GM21360 (cell line): ENCODE data around the gene ASAP3.

Source experiments
- ATAC-seq: cut with Tn5 transposase; IDR thresholded peaks from one replicate; pipeline ENCODE4 v1.9.1; 2021; ENCODE audit warnings: mild to moderate bottlenecking, moderate library complexity; ENCODE audit not compliant: unreplicated experiment

ASAP3 gene

GRCh38 chr1:23478896-23479665 lies 4.9 kb downstream of the ASAP3 start:
- no peak for ATAC-seq

- ATAC-seq: no peak
These were observed 6.4 kb downstream of the ASAP3 start for GRCh38 chr1:23477359-23478144.

- ATAC-seq: no peak
These were observed 8.3 kb downstream of the ASAP3 start for GRCh38 chr1:23475641-23476040.

GRCh38 chr1:23475134-23475628 lies 8.8 kb downstream of the ASAP3 start:
- ATAC-seq: no peak

- no peak for ATAC-seq
These were observed 10.8 kb downstream of the ASAP3 start for GRCh38 chr1:23473037-23473800.

- no peak for ATAC-seq
These were observed 11.5 kb downstream of the ASAP3 start for GRCh38 chr1:23472351-23473036.

- no peak for ATAC-seq
These were observed 12.4 kb downstream of the ASAP3 start for GRCh38 chr1:23471473-23472075.

- no peak for ATAC-seq
These were observed 13.5 kb downstream of the ASAP3 start for GRCh38 chr1:23470282-23471070.

GRCh38 chr1:23469372-23469982 lies 14.5 kb downstream of the ASAP3 start:
- ATAC-seq: no peak

- no peak for ATAC-seq
These were observed 17.5 kb downstream of the ASAP3 start for GRCh38 chr1:23466423-23466989.

- no peak for ATAC-seq
These were observed 20.7 kb downstream of the ASAP3 start for GRCh38 chr1:23463286-23463685.

- no peak for ATAC-seq
These were observed 21.2 kb downstream of the ASAP3 start for GRCh38 chr1:23462766-23463165.

- ATAC-seq: no peak
These were observed 22.9 kb downstream of the ASAP3 start for GRCh38 chr1:23461050-23461449.

GRCh38 chr1:23460519-23460918 lies 23.5 kb downstream of the ASAP3 start:
- ATAC-seq: no peak

GRCh38 chr1:23459338-23459757 lies 24.6 kb downstream of the ASAP3 start:
- no peak for ATAC-seq

- ATAC-seq: no peak
These were observed 27.8 kb downstream of the ASAP3 start for GRCh38 chr1:23456226-23456625.

GRCh38 chr1:23453455-23454000 lies 30.5 kb downstream of the ASAP3 start:
- no peak for ATAC-seq

GRCh38 chr1:23452011-23452411 lies 32.0 kb downstream of the ASAP3 start:
- ATAC-seq: no peak
